HG03378 (cell line): ENCODE data around the gene SCP2.
"Not testable (repeated sequence)": the region's sequence is repeated elsewhere in the genome, so short reads cannot be mapped to it uniquely, and the experiment has no call there.

Source experiments
- ATAC-seq: cut with Tn5 transposase; IDR thresholded peaks from one replicate; pipeline ENCODE4 v1.9.1; 2021; ENCODE audit warnings: mild to moderate bottlenecking, moderate library complexity; ENCODE audit not compliant: unreplicated experiment

The SCP2 gene

GRCh38 chr1:52967666-52968065 is 40.6 kb downstream of the SCP2 start:
- no peak for ATAC-seq

- ATAC-seq = not testable (repeated sequence)
Observed at GRCh38 chr1:52969234-52969633, 42.2 kb downstream of the SCP2 start.

GRCh38 chr1:52970149-52970548 is 43.1 kb downstream of the SCP2 start:
- no peak for ATAC-seq

- ATAC-seq = no peak
Observed at GRCh38 chr1:52973841-52974240, 46.8 kb downstream of the SCP2 start.

- no peak for ATAC-seq
Observed at GRCh38 chr1:52976183-52977035, 49.3 kb downstream of the SCP2 start.

GRCh38 chr1:52978045-52978444 is 51.0 kb downstream of the SCP2 start:
- no peak for ATAC-seq

GRCh38 chr1:52992733-52993132 is 65.7 kb downstream of the SCP2 start:
- not testable (repeated sequence) for ATAC-seq

GRCh38 chr1:52994656-52995055 is 67.6 kb downstream of the SCP2 start:
- no peak for ATAC-seq

- no peak for ATAC-seq
Observed at GRCh38 chr1:52996653-52997052, 69.6 kb downstream of the SCP2 start.

GRCh38 chr1:53001128-53001527 is 74.1 kb downstream of the SCP2 start:
- no peak for ATAC-seq

- not testable (repeated sequence) for ATAC-seq
Observed at GRCh38 chr1:53006612-53007011, 79.5 kb downstream of the SCP2 start.

GRCh38 chr1:53010247-53010646 is 83.2 kb downstream of the SCP2 start:
- ATAC-seq = not testable (repeated sequence)

- no peak for ATAC-seq
Observed at GRCh38 chr1:53011175-53011574, 84.1 kb downstream of the SCP2 start.

- peak; percentile 84 for ATAC-seq
Observed at GRCh38 chr1:53014791-53015507, 87.9 kb downstream of the SCP2 start.

GRCh38 chr1:53015508-53015860 is 88.4 kb downstream of the SCP2 start:
- ATAC-seq = no peak

- no peak for ATAC-seq
Observed at GRCh38 chr1:53016705-53017104, 89.6 kb downstream of the SCP2 start.

GRCh38 chr1:53020588-53020987 is 93.5 kb downstream of the SCP2 start:
- no peak for ATAC-seq

- no peak for ATAC-seq
Observed at GRCh38 chr1:53022179-53022578, 95.1 kb downstream of the SCP2 start.

GRCh38 chr1:53023546-53023945 is 96.5 kb downstream of the SCP2 start:
- ATAC-seq = no peak

- ATAC-seq = no peak
Observed at GRCh38 chr1:53024117-53024516, 97.0 kb downstream of the SCP2 start.

- ATAC-seq = no peak
Observed at GRCh38 chr1:53025034-53025768, 98.1 kb downstream of the SCP2 start.

GRCh38 chr1:53025769-53026112 is 98.7 kb downstream of the SCP2 start:
- ATAC-seq = no peak
